SH-SY5Y (cell line): ENCODE measurements around the gene MSI2.

Source experiments
- GATA2 ChIP-seq: IDR thresholded peaks from 2 replicates; pipeline ENCODE4 v1.6.1; 2011; ENCODE audit warnings: mild to moderate bottlenecking, low read depth, low read length
- GATA3 ChIP-seq: IDR thresholded peaks from 2 replicates; pipeline ENCODE4 v1.6.1; 2011; ENCODE audit warnings: low read depth, mild to moderate bottlenecking, low read length, moderate library complexity

Gene MSI2

DNA sequence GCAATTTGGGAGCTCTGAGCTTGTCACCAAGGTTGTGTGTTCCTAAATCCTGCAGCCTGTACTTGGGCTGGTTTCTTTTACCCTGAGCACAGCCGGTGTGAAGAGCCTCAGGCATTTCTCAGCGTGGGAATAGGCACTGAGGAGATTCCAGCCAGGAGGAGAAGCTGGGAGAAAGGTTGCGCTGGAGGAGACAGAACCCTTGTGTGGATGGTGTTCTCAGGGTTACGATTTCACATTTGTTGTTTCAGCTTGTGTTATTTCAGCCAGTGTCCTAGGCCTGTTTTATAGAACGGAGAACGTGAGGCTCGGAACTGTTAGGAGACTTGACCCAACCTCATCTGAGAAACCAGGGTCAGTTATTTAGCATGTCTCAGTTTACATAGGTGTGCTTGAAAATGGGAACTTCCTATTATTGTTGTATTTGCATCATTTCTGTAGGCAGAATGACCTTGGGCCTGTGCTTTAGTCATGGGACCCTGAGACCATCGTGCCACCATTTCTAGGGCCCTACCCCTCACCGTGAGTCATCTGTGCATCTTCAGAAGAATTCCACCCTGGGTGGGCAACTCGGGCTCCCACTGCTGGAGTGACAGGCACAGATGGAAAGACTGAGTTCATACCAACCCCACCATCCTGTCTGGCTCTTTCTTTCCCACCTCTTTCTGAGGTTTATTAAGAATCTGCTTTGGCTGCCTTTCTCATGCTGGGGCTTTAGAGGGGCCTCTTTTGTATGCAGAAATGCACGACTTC, 134.9 kb downstream of the MSI2 start:
- TF ChIP-seq GATA2 (no peak), GATA3 (no peak)

DNA sequence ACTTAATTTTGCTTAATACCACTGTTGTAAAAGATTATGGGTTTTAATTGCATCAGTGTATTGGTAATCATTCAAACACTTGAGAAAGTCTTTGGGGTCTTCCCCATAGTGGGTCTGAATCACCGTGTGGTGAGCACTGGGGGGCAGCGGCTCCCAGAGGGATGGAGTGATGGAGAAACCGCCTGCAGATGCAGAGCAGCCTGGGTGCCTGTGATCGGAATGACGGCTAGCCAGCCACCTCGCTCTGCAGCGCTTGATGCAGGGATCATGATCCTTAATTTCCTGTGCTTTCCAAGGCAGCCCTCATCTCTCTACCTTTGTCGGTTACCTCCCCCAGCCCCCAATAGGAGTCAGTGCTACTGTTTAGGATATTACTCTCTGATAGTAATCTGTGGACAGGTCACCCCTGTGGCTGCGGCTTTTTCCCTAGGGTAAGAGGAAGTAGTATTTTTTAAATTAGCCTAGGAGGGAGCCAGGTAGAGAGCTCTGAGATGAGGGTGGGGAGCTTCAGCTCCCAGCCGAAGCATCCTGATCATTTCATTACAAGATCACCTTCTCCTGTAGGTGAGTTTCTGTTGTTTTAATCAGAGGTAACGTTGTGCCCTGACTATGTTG, 135.6 kb downstream of the MSI2 start:
- TF ChIP-seq GATA2 = no peak
- no peak for TF ChIP-seq GATA3

DNA sequence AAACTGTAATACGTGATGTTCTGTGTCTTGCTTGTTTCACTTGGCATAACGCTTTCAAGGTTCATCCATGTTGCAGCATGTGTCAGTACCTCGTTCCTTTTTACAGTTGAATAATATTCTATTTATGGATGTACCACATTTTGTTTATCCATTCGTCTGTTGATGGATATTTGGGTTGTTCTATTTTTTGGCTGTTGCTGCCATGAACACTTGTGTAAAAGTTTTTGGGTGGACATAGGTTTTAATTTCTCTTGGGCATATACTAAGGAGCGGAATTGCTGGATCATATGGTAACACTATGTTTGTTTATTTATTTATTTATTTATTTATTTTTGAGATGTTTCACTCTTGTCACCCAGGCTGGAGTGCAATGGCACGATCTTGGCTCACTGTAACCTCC, 137.0 kb downstream of the MSI2 start:
- TF ChIP-seq GATA2 (no peak), GATA3 (no peak)

DNA sequence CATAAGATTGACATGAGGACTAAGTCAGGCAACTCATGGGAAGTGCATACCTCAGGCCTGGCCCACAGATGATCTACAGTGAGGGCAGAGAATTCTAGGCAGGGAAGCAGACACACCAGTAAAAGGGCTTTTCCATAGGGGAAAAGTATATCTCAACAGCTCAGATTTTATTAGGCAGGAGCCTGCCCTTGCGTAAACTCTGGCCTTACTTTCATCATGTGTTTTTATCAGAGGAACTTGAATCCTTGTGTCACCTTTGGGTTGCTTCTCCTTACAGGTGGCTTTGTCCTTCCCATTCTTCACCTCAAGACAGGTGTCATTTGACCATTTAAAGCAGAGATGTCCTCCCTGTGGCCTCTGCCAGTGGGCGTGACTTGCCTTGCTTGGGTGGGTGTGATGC, 138.1 kb downstream of the MSI2 start:
- TF ChIP-seq GATA3 = no peak
- no peak for TF ChIP-seq GATA2

DNA sequence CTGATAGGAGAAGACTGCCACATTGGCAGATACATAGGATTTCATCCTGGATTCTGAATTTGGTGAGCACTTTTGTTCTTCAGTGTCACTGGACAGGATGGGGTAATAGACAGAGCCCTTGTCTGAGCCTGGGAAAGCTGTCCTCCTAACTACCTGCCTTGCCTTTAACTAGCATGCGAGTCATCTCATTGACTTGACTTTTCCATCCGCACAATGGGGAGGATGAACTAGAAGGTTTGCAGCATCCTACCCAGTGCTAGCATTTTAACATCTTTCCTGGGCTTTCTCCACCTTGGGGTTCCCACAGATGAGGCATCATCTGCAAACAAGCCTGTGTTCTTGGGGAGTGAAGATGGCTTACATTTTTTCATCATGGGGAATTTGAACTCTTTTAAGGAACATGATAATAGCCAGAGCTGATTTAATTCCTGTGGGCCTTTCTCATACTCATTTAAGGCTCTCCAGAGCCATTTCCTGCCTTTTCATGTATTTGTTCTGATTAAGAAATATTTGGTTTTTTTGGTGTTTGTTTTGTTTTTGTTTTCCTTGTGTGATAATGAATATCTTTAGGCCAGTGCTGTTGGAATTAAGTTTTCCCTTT, 139.5 kb downstream of the MSI2 start:
- TF ChIP-seq GATA2 = no peak
- no peak for TF ChIP-seq GATA3

DNA sequence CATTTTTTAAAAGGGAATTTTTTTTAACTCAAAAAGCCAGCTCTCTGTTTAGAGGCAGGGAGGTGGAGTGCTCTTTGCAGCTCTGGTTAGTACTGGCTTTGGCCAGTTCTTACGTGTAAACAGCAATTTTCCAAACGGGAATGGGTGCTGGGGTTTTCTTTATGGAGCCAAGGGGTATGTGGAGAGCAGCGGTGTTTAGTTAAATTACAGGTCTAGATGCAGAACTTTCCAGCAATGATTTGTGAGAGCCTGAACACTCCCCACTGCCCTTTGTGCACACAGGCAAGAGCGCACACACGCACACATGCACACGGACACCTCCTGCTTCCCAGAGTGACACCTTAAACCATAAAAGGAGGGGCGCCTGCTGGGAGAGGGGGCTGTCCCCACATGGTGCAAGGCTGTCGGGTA, 140.2 kb downstream of the MSI2 start:
- TF ChIP-seq GATA2 (no peak), GATA3 (no peak)

DNA sequence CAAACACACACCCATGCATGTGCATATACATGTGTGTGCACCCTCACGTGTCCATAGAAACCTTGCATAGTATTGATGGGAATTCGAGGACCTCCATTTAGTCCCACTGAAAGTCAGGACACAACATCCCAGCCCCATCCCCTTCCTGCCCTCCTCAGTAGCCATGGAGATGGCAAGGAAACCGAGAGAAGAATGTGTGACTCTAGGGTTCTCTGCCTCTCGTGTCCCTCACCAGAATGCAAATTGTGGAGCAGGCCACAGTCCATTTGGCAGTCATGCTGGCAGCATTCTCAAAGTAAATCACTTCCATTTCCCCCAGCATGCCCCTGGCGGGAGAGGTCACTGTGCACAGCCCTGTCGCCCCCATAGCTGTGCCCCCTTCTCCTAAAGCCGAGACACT, 141.1 kb downstream of the MSI2 start:
- TF ChIP-seq GATA2 = no peak
- TF ChIP-seq GATA3 = no peak

DNA sequence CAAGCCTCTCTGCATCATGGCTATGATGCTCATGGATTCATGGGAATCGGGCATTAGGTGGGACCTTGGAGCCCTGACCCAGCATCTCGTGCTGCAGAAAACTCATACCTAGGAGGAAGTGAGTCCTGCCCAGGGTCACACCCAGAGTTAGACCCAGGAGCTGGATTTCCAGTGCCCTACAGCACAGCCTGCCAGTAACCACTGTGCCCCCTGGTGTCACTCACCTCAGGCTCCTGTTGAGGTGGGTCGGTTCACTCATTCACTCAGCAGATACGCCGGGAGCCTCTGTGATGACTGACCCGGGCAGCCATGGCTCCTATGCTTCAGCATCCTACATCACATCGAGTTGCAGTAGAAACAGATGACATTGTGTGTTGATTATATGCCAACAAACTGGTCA, 143.4 kb downstream of the MSI2 start:
- no peak for TF ChIP-seq GATA2
- no peak for TF ChIP-seq GATA3

DNA sequence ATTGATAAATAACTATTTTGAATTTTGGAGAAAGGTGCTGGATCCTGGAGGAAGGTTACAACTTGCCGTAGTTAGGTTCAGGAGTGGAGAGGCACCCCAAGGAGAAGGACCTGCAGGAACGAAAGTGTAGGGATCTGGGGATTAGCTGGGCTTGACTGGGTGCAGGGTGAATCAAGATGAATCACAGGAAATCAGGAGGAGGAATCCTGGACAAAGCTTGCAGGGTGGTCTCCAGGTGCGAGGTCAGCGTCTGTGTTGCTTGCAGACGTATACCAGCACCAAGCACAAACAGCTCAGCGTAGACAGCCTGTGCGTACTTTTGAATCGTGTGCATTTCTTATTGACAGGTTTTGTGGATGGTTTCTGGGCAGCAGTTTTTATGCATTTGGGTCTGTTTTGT, 144.3 kb downstream of the MSI2 start:
- TF ChIP-seq GATA2 (no peak), GATA3 (no peak)

DNA sequence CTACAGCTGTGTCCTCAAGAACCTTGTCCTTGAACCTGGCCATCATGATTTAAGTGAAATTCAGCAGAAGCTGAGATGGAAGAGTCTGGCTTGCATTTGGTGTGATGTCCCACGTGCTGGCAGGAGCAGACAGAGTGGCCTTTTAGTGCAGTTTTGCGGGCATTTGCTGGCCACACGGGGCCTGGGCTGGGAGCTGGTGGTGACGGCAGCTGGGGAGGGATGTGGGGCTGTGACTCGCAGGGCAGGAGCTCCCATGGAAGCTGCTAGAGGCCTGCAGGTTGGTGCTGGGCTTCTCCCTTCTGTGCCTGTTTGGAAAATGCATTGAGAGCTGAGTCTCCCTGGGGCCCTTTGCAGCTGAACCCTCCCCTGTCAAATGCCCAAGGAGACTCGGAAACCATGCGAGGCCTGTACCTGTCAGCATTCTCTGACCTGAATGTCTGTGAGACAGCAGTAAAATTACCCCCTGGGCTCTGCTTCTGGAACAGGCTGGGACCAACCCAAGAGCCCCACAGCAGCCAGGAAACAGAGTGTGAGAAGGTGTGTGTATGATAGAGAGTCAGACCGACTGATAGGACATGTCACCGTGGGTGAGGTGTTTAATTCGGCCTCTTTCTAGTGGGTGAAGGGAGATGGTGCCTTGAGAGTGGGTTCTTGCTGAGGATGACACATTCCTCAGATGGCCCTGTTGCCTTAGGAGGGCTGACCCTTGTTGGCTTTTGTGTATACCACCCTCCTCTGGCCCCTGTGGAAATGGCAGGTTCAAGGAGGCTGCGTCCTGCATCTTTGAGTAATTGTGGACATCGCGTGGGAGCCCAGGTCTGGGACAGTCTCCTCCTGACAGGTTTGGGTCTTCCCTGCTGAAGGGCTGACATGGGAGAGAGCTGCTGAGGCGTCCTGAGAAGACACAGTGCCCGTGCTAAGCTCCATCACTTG, 145.5 kb downstream of the MSI2 start:
- TF ChIP-seq GATA3 (no peak), GATA2 (no peak)

DNA sequence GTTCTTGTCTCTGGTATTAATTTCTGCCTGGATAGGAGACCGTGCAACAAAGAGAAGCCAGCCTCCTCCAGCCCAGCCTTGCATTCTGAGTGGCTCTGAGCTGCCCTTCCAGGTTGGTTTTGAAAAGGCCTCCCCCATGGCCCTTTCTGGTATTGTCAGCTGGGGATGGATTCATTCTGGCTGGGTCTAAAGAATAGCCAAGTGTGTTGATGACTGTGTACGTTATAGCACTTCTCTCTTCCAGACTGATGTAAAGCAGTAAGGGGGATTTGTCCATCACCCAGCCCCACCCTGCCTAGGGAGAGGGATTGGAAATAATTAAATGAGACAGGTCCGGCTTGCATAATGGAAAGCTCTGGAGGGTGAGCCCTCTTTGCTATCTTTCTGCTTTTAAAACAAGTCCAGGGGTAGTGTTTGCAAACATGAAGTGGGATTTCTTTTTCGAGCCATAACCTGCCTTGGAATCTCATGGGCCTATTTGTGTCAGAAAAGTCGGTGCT, 146.4 kb downstream of the MSI2 start:
- TF ChIP-seq GATA2 = no peak
- no peak for TF ChIP-seq GATA3

DNA sequence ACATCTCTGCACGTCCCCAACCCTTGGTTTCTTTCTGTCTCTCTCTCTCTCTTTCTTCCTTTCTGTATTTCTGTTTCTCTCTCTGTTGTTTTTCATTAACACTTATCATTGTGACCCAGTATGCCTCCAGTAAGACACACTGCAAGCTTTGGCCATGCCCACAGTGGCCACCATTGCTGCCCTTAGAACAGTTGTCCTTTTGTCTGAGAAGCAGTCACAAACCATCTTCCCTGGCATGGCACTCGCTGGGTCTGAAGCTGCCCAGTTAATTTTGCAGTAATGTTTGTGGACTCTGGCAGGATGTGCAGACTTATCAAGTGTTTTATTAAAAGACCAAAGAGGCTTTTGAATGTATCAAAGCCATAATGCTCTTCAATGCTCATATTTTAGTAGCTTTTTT, 146.9 kb downstream of the MSI2 start:
- TF ChIP-seq GATA2 (no peak), GATA3 (no peak)

DNA sequence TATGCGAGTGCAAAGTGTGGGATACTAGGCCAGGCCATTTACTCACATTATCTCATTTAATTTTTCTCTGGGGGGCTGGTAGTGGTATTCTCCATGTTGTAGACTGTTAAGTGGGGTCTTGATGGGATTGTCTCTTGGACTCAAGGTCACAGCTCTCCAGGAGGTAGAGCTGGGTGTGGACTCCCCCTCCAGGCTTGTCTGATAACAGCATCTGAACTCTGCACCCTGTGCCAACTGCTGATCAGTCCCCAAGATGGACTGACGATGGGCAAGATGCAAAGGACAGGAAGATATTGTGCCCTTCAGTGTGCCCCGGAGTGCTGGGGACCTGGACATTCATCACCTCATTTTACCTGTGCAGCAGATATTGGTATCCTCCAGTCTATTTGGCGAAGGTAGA, 147.8 kb downstream of the MSI2 start:
- TF ChIP-seq GATA2 (no peak), GATA3 (no peak)
